ENCODE results near the gene LPO. TPM values are rescaled to one million over a fixed set of nuclear protein-coding genes. Genes with fewer than 3 reads are reported as not detected.
A peak's percentile ranks its signal among the peaks of the same experiment; 100 is the strongest.

LPO gene
- total RNA-seq, 1 donor from 2014 or later = not detected

GRCh38 chr17:58284613-58285421, 46.4 kb downstream of the LPO start:
- ATAC-seq (no peak), DNase-seq (ENCODE audit: missing footprints) (no peak)
- intact Hi-C loops (cut with DNase I) = no loop called here

GRCh38 chr17:58285422-58285810, 47.0 kb downstream of the LPO start:
- intact Hi-C loops (cut with DNase I) = no loop called here
- no peak for ATAC-seq
- no peak for DNase-seq (ENCODE audit: missing footprints)

GRCh38 chr17:58289869-58290268, 51.5 kb downstream of the LPO start:
- intact Hi-C loops (cut with DNase I) = no loop called here
- DNase-seq (ENCODE audit: missing footprints) = no peak
- no peak for ATAC-seq

GRCh38 chr17:58291246-58291645, 52.9 kb downstream of the LPO start:
- DNase-seq (ENCODE audit: missing footprints) = no peak
- ATAC-seq = no peak
- intact Hi-C loops (cut with DNase I) = no loop called here

- intact Hi-C loops (cut with DNase I) = no loop called here
- no peak for DNase-seq (ENCODE audit: missing footprints)
- no peak for ATAC-seq
Observed at GRCh38 chr17:58294034-58294433, 55.6 kb downstream of the LPO start.

DNA sequence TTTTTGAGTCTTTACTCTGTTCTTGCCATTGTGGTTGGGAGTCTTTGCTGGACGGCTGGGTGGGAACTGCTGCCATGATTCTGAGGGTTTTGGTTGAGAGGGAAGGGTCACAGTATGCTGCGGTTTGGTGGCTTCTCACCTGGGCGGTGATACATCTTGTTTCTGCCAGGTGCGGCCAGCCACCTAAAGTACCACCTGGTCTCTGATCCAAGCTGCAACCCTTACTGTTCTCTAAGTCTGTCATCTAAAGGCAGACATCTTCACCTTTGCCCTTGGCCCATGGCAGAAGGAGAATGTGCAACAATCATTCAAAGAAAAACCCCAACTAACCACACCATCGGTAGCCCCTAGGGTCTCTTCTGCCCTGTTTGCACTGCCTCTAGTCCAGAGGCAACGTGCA, 62.0 kb downstream of the LPO start:
- ATAC-seq = no peak
- intact Hi-C loops (cut with DNase I) = no loop called here
- peak; percentile 45 for DNase-seq (ENCODE audit: missing footprints)

DNA sequence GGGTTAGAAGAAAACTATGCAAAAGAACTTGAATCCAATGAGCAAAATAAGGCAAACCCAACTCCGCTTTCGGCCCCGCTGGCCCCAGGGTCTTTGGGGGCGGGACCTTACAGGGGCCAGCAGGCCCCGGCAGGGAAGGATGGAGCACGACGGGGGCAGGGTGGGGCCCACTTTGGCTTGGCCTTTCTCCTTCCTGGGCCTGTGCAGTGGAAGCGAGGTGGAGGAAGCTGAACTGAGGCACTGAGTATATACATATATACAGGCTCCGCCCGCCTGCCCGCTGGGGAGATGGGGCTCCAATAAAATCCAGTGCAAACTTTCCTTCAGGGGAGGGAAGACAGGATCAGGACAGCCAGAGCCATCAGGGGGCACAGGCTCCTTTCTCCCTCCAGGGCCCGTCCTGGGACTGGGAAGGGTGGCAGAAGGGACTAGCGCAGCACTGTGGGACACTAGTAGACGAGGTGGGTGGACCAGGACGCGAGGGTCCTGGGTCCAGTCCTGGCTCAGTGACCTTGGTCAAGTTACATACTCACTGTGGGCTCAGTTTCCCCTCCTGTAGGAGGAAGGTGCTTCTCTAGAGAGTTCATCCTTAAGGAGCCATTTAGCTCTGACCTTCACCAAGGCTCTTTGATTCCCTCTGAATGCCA, 63.2 kb downstream of the LPO start:
- peak; percentile 20 for DNase-seq (ENCODE audit: missing footprints)
- intact Hi-C loops (cut with DNase I) = no loop called here
- no peak for ATAC-seq

DNA sequence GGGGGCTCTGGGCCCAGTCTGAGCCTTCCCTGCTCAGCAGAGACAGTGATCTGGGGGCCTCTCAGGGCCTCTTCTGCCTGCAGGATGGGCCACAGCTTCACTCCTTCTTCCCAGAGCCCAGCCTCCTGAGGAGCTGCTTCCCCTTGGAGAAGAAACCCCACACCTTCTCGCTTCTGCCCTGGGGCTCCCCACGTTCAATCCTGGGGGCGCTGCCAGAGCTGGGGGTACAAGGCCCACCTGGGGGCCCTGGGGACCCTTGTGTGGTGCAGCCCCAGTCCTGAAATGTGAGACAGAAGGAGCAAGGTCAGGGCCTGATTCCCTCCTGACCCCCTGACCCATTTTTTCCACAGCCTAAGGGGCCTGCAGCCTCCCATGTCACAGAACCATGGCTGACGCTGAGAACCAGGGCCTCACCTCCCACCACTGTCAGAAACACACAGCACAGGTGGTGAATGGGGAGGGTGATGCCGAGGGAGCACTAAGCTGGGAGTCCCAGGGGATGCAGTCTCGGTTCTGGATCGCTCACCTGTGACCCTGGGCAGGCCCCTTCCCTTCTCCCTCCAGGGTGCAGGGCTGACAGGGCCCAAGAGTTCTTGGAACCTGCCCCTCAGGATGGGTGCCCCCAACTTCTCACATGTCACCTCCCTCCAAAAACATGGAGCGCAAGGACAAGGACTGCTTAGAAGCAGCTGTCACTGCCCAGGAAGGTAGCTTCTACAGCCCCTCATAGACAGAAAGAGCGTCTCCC, 64.0 kb downstream of the LPO start:
- DNase-seq (ENCODE audit: missing footprints) (peak; percentile 17), ATAC-seq (no peak)
- intact Hi-C loops (cut with DNase I) = no loop called here

GRCh38 chr17:58302919-58303585, 64.7 kb downstream of the LPO start:
- no peak for ATAC-seq
- intact Hi-C loops (cut with DNase I) = no loop called here
- DNase-seq (ENCODE audit: missing footprints) = peak; percentile 28

DNA sequence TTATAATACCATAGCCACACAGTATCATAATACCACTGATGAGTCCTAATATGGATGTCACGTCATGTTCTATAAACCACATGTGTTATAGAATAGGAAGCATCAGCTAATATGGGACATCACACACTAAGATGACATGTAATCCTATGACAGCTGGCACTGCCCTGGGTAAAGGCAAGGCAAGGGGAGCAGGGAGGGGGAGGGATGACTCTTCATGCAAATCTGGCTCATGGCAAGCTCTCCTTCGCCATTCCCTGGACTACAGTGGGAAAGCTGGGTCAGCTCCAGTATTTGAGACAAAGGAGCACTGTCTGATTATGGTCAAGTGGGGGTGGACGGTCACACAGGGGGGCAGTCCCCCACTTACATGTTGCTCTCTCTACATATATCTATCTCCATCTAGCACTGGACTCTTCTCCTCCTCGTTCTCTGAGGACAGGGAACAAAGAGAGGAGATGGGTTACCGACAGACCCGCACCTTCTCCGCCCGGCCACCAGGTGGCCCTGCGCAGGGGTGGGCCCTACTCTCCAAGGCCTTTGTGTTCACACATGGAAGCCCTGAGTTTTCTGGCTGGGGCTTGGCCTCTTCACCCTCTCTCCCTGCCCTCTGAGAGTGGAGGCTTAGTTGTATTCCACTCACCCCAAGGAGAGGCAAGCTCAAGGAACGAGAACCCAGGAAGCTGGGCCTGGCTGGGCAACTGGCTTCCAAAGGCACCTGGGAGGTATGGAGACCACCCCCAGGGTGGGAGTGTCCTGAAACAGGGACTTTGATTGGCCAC, 65.8 kb downstream of the LPO start:
- intact Hi-C loops (cut with DNase I) = no loop called here
- ATAC-seq (peak; percentile 68), DNase-seq (ENCODE audit: missing footprints) (peak; percentile 76)

DNA sequence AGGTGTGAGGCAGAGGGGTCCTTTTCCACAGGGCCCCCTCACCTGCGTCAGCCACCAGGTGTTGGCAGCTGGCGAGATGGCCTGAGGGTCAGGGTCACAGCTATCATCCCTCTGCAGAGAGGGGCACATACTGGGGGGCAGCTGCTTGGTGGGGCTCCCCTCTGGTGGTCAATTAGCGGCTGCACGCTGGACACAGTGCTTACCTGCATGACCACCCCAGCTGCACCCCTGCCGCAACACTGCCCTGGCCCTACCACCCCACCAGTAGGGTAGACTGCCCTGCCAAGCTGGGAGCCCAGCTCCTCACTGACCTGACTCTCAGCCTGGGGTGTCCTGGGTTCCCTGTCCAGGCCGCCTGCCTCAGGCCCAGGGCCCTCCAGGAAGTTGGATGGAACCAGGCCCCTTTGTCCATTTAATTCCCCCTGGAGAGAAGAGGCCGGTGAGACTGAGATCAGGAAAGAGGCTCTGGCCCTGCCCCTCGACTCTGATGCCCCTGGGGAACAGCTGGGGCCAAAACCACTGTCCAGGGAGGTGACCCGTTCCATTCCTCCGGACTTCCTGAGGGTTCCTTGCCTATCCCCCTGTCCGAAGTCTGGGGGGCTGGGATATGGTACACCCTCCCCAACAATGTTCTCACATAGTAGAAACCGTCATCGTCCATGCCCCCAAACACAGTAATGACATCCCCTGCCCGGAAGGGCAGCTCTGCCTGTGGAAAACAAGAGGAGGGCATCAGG, 66.5 kb downstream of the LPO start:
- DNase-seq (ENCODE audit: missing footprints) = peak; percentile 15
- no peak for ATAC-seq
- intact Hi-C loops (cut with DNase I) = no loop called here

DNA sequence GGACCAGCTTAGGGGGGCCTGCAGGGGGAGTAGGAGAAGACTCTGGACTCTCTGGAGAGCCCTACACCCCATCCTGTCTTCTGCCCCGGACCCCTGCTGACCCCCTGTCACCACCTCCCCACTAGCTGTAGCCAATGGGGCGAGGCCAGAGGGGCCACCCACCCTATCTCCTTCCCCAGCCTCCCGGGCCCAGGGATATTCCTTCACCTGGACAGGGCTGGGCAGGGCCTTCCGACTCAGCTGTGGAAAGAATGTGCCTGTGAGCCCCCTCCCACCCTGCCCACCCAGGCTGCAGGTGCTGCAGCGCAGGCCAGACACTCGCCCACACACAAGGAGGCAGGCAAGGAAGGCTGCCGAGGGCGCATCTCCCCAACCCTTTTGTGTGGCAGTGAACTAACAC, 67.2 kb downstream of the LPO start:
- ATAC-seq (no peak), DNase-seq (ENCODE audit: missing footprints) (peak; percentile 16)
- intact Hi-C loops (cut with DNase I) = no loop called here

DNA sequence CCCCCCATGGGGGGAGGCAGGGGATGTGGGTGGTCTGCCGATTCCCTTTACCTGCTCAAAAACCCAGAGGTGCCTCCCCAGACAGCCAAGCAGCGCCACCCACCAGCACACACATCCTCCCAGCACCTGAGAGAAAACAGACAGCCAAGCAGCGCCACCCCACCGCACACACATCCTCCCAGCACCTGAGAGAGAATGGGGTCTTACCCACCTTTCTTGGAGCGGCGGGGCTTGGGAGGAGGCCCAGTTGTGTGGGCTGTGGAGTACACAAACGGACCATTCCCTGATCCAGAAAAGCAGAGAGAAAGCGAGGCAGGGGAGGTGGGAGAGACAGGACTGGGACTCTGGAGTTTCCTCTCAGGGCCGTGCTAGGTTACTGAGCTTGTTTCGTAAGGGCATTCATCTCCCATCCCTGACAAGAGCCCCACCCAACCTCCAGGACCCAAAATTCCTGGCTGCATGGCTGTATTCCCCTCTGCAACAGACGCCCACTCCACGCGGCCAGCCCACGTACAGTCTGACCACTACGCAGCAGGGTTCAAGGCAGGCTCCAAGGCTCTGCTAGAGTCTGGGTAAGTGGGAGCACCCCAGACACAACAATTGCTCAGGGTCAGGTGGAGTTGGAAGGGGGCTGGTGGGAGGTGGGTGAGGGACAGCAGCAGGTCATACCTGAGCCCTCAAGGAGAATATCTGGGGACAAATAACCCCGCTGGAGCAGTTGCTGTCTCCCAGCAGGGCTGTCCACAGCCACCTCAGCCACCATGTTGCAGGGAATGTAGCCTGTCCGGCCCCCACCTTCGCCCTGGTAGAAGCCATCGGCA, 68.0 kb downstream of the LPO start:
- ATAC-seq (no peak), DNase-seq (ENCODE audit: missing footprints) (peak; percentile 48)
- intact Hi-C loops (cut with DNase I) = no loop called here

- intact Hi-C loops (cut with DNase I) = no loop called here
- no peak for ATAC-seq
- peak; percentile 30 for DNase-seq (ENCODE audit: missing footprints)
Observed at GRCh38 chr17:58307468-58308172, 69.2 kb downstream of the LPO start.

DNA sequence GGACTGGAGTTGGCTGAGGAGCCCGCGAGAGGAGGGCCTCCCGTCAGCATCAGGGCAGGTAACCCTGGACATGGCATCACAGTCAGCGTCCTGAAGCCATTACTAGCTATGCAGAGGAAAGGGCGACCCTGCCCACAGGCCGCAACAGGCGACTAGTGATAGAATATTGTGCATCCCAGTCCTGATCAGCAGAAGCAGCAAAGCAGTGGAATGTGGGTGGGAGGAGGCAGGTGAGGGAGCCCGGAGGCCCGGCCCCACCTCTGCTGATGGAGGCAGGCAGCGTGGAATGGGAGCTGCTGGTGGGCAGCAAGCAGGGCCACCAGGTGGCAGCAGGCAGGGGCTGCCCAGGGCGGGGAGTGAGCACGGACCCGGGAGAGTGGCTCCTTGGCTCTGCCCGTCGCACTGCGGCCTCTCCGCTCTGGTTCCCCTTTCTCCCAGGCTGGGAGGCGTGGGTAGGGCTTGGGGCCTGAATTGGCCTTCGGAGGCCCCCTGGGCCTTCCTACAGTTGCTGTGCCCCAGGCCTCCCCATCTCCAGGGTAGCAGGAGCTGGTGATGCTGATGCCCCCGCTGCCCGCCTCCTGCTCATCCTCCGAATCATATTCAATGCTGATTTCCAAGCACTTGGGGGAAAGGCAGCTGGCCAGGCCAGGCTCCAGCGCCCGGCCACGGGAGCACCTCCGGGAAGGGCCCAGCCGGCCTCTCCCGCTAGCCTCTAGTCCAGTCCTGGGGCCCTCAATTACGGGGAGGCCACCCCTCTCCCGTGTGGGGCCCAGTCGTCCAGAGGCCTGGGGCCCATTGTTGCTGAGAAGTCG, 70.0 kb downstream of the LPO start:
- intact Hi-C loops (cut with DNase I) = no loop called here
- DNase-seq (ENCODE audit: missing footprints) (peak; percentile 67), ATAC-seq (no peak)
